ENCODE results near the gene NKAPL.

Gene NKAPL

GRCh38 chr6:28220257-28221133, 38.6 kb upstream of the NKAPL start:
- Histone ChIP-seq H3K4me2 (ENCODE audit: low read length) (no peak overlapping the region), H3K9ac (no peak overlapping the region), H2AFZ (no peak overlapping the region), H3K27me3 (ENCODE audit: control insufficient read depth, insufficient read depth, low read length) (no peaks in the 10 kb centered on the region), H3K4me3 (ENCODE audit: low read depth, low read length) (no peak overlapping the region), H3K4me1 (no peaks in the 10 kb centered on the region), H3K36me3 (ENCODE audit: control insufficient read depth, insufficient read depth, low read length) (no peaks in the 10 kb centered on the region), H3K27ac (no peak overlapping the region), H3K79me2 (no peaks in the 10 kb centered on the region), H3K9me3 (ENCODE audit: control insufficient read depth, low read length) (no peaks in the 10 kb centered on the region)
- TF ChIP-seq CTCF (IDR thresholded peaks at IDR 0.05): no peak

- H3K79me2 ChIP-seq: no peaks in the 10 kb centered on the region
- peak overlapping the region; percentile 84 for H2AFZ ChIP-seq
- H3K9ac ChIP-seq: no peak overlapping the region
- H3K36me3 ChIP-seq (ENCODE audit: control insufficient read depth, insufficient read depth, low read length): no peaks in the 10 kb centered on the region
- H3K27me3 ChIP-seq (ENCODE audit: control insufficient read depth, insufficient read depth, low read length): no peaks in the 10 kb centered on the region
- peak overlapping the region; percentile 77 for H3K4me2 ChIP-seq (ENCODE audit: low read length)
- H3K9me3 ChIP-seq (ENCODE audit: control insufficient read depth, low read length): no peaks in the 10 kb centered on the region
- peak overlapping the region; percentile 84 for H3K4me3 ChIP-seq (ENCODE audit: low read depth, low read length)
- peak overlapping the region; percentile 74 for H3K27ac ChIP-seq
- TF ChIP-seq CTCF (IDR thresholded peaks at IDR 0.05): no peak
- H3K4me1 ChIP-seq: no peaks in the 10 kb centered on the region
Measured at GRCh38 chr6:28224131-28225055, 34.7 kb upstream of the NKAPL start.

DNA sequence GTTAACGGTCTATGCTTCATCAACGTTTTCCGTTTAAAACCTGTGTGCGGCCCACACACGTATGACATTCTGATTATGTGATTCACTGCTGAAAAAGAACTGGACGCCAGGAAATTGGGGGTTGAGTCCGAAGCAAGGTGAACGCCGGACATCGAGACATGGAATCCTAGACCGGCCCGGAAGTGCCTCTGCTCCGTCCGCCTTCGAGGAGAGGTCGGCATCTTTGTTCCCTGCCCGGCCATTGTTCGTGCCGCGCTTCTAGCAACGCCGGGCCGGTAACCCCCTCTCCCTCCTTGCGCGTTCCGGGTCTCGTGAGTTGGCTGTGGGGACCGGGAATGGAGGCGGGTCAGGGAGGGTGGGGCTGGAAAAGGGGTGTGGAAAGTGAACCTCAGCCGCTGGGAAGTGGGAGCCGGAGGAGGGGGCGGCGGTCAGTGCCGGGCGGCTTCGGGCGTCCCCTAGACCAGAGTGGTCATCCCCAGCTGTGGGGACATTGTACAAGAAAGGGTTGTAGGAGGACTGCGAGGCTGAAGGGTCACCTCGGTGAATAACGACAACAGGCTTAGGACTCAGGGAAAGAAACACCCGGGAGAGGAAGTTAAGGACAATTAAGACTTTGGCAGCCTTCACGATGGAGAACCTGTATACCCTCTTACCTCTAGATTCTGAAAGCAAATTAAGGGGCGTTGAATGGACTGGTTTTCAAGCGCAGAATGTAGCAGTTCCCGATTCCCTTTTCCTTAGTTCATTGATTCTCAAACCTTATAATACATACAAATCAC, 33.9 kb upstream of the NKAPL start, which contains the start of gene ZSCAN9:
Gene ZSCAN9, plus strand, starts transcription at position 220 of the 779 bp plus-strand sequence. CDS start 1,810 bp downstream, outside the sequence.
- H3K27me3 ChIP-seq (ENCODE audit: control insufficient read depth, insufficient read depth, low read length): no peaks in the 10 kb centered on the region
- H3K4me3 ChIP-seq (ENCODE audit: low read depth, low read length): peak within 1 kb of the TSS; percentile 84
- H3K79me2 ChIP-seq: no peaks in the 10 kb centered on the region
- no peak for TF ChIP-seq CTCF (IDR thresholded peaks at IDR 0.05)
- no peaks in the 10 kb centered on the region for H3K4me1 ChIP-seq
- H3K27ac ChIP-seq: peak within 1 kb of the TSS; percentile 74
- H3K9me3 ChIP-seq (ENCODE audit: control insufficient read depth, low read length): no peaks in the 10 kb centered on the region
- H3K36me3 ChIP-seq (ENCODE audit: control insufficient read depth, insufficient read depth, low read length): no peaks in the 10 kb centered on the region
- H2AFZ ChIP-seq: peak within 1 kb of the TSS; percentile 84
- H3K4me2 ChIP-seq (ENCODE audit: low read length): peak within 1 kb of the TSS; percentile 77
- H3K9ac ChIP-seq: peak within 1 kb of the TSS; percentile 3

GRCh38 chr6:28226460-28226859, 32.6 kb upstream of the NKAPL start:
- no peak for TF ChIP-seq CTCF (IDR thresholded peaks at IDR 0.05)
- Histone ChIP-seq H2AFZ (no peak overlapping the region), H3K4me3 (ENCODE audit: low read depth, low read length) (no peak overlapping the region), H3K4me1 (no peaks in the 10 kb centered on the region), H3K36me3 (ENCODE audit: control insufficient read depth, insufficient read depth, low read length) (no peaks in the 10 kb centered on the region), H3K79me2 (no peaks in the 10 kb centered on the region), H3K9ac (no peak overlapping the region), H3K4me2 (ENCODE audit: low read length) (peak overlapping the region; percentile 77), H3K9me3 (ENCODE audit: control insufficient read depth, low read length) (no peaks in the 10 kb centered on the region), H3K27me3 (ENCODE audit: control insufficient read depth, insufficient read depth, low read length) (no peaks in the 10 kb centered on the region), H3K27ac (no peak overlapping the region)

Measured in parathyroid adenoma (tissue), 2 donors.